ENCODE data around the gene LRRK1.
A peak's percentile ranks its signal among the peaks of the same experiment; 100 is the strongest.

Gene LRRK1

GRCh38 chr15:100913961-100914360 lies 5.2 kb upstream of the LRRK1 start:
- DNase-seq: no peak

- no peak for DNase-seq
These were observed 4.3 kb upstream of the LRRK1 start for GRCh38 chr15:100914876-100915275.

- peak in 3 of 5 experiments; percentile 37 to 72 (median 52) for DNase-seq
These were observed 995 bp upstream of the LRRK1 start for GRCh38 chr15:100918034-100918689.

- no peak for DNase-seq
These were observed 586 bp downstream of the LRRK1 start for GRCh38 chr15:100919481-100920405.

GRCh38 chr15:100920516-100921135 lies 1.5 kb downstream of the LRRK1 start:
- DNase-seq: no peak

GRCh38 chr15:100922192-100923040 lies 3.3 kb downstream of the LRRK1 start:
- DNase-seq: no peak

- DNase-seq: no peak
These were observed 3.9 kb downstream of the LRRK1 start for GRCh38 chr15:100923076-100923475.

GRCh38 chr15:100923902-100924301 lies 4.7 kb downstream of the LRRK1 start:
- DNase-seq: no peak

GRCh38 chr15:100924436-100924835 lies 5.3 kb downstream of the LRRK1 start:
- no peak for DNase-seq

GRCh38 chr15:100925480-100925879 lies 6.3 kb downstream of the LRRK1 start:
- DNase-seq: no peak

- no peak for DNase-seq
These were observed 7.1 kb downstream of the LRRK1 start for GRCh38 chr15:100926258-100926657.

- no peak for DNase-seq
These were observed 8.0 kb downstream of the LRRK1 start for GRCh38 chr15:100926971-100927756.

GRCh38 chr15:100928632-100929280 lies 9.6 kb downstream of the LRRK1 start:
- DNase-seq: no peak

- DNase-seq: no peak
These were observed 10.5 kb downstream of the LRRK1 start for GRCh38 chr15:100929641-100930042.

- no peak for DNase-seq
These were observed 11.2 kb downstream of the LRRK1 start for GRCh38 chr15:100930306-100930848.

- DNase-seq: no peak
These were observed 12.2 kb downstream of the LRRK1 start for GRCh38 chr15:100931143-100931890.

GRCh38 chr15:100932676-100933348 lies 13.7 kb downstream of the LRRK1 start:
- DNase-seq: no peak

- DNase-seq: no peak
These were observed 15.0 kb downstream of the LRRK1 start for GRCh38 chr15:100934166-100934565.

GRCh38 chr15:100934726-100935125 lies 15.6 kb downstream of the LRRK1 start:
- DNase-seq: no peak

GRCh38 chr15:100937171-100937570 lies 18.0 kb downstream of the LRRK1 start:
- no peak for DNase-seq

Measured in T-helper 2 cell (primary cell).